SK-N-SH treated with all-trans-retinoic acid at 6 μM for 48 hours (cell line): Measurements from ENCODE around the gene ALOX12B.

ENCODE experiments used
- ATAC-seq: fragments of 200-7000 bp; cut with Tn5 transposase; 3 replicates; pipeline ENCODE4 v1.9.1; 2020; ENCODE audit warnings: mild to moderate bottlenecking, moderate library complexity
- ARNTL ChIP-seq: fragments of 450-650 bp; formaldehyde crosslinking; IDR thresholded peaks from 2 replicates; pipeline ENCODE4 v1.5.0; 2020; ENCODE audit warnings: low read depth, mild to moderate bottlenecking, moderate library complexity, borderline replicate concordance
- BACH2 ChIP-seq: fragments of 250-450 bp; sonication (Bioruptor Pico); IDR thresholded peaks from 2 replicates; pipeline ENCODE4 v1.9.0; 2021; ENCODE audit warnings: mild to moderate bottlenecking, borderline replicate concordance
- CREB5 ChIP-seq: fragments of 250-450 bp; sonication (Bioruptor Pico); IDR thresholded peaks from 2 replicates; pipeline ENCODE4 v1.5.1; 2020; ENCODE audit warnings: low read depth, mild to moderate bottlenecking, moderate library complexity
- CSDC2 ChIP-seq: fragments of 250-450 bp; sonication (Bioruptor Pico); IDR thresholded peaks from 2 replicates; pipeline ENCODE4 v1.5.0; 2020; ENCODE audit warnings: mild to moderate bottlenecking, moderate library complexity
- CSRNP3 ChIP-seq: fragments of 250-450 bp; sonication (Bioruptor Pico); IDR thresholded peaks from 2 replicates; pipeline ENCODE4 v1.5.1; 2021; ENCODE audit warnings: mild to moderate bottlenecking, moderate library complexity
- GLIS3 ChIP-seq: fragments of 250-450 bp; sonication (Bioruptor Pico); IDR thresholded peaks from 2 replicates; pipeline ENCODE4 v1.5.0; 2020; ENCODE audit warnings: mild to moderate bottlenecking, moderate library complexity
- OSR1 ChIP-seq: fragments of 250-450 bp; sonication (Bioruptor Pico); IDR thresholded peaks from 2 replicates; pipeline ENCODE4 v1.8.0; 2022; ENCODE audit warnings: moderate library complexity, mild to moderate bottlenecking, inconsistent platforms
- PATZ1 ChIP-seq: fragments of 250-450 bp; sonication (Bioruptor Pico); IDR thresholded peaks from 2 replicates; pipeline ENCODE4 v1.8.0; 2020; ENCODE audit warnings: mild to moderate bottlenecking, moderate library complexity, borderline replicate concordance
- POU6F1 ChIP-seq: fragments of 250-450 bp; sonication (Bioruptor Pico); IDR thresholded peaks from 2 replicates; pipeline ENCODE4 v1.8.0; 2021; ENCODE audit warnings: low read depth, mild to moderate bottlenecking, moderate library complexity, borderline replicate concordance
- PPARA ChIP-seq: fragments of 250-450 bp; sonication (Bioruptor Pico); IDR thresholded peaks from 2 replicates; pipeline ENCODE4 v1.5.0; 2020; ENCODE audit warnings: mild to moderate bottlenecking, borderline replicate concordance
- TOX ChIP-seq: fragments of 250-450 bp; sonication (Bioruptor Pico); IDR thresholded peaks from 2 replicates; pipeline ENCODE4 v1.8.0; 2021; ENCODE audit warnings: mild to moderate bottlenecking, moderate library complexity, borderline replicate concordance
- TSHZ2 ChIP-seq: fragments of 250-450 bp; sonication (Bioruptor Pico); IDR thresholded peaks from 2 replicates; pipeline ENCODE4 v1.5.0; 2020; ENCODE audit warnings: mild to moderate bottlenecking, moderate library complexity
- ZNF565 ChIP-seq: fragments of 450-650 bp; formaldehyde crosslinking; conservative IDR thresholded peaks from 2 replicates; pipeline ENCODE4 v1.5.0; 2020; ENCODE audit warnings: low read depth, mild to moderate bottlenecking, moderate library complexity

ALOX12B gene

GRCh38 chr17:8075574-8076342 lies 11.8 kb downstream of the ALOX12B start:
- TF ChIP-seq CSRNP3 (CRISPR knock-in tag) = no peak
- no peak for TF ChIP-seq CREB5 (CRISPR knock-in tag)
- ATAC-seq = no peak

GRCh38 chr17:8075081-8075480 lies 12.4 kb downstream of the ALOX12B start:
- ATAC-seq = no peak
- no peak for TF ChIP-seq BACH2 (CRISPR knock-in tag)
- TF ChIP-seq GLIS3 (CRISPR knock-in tag) = no peak
- no peak for TF ChIP-seq ZNF565
- TF ChIP-seq OSR1 (CRISPR knock-in tag) = no peak
- TF ChIP-seq PATZ1 (CRISPR knock-in tag) = no peak
- TF ChIP-seq CSDC2 (CRISPR knock-in tag) = no peak
- no peak for TF ChIP-seq PPARA (CRISPR knock-in tag)
- no peak for TF ChIP-seq POU6F1 (CRISPR knock-in tag)
- TF ChIP-seq TOX (CRISPR knock-in tag) = no peak
- TF ChIP-seq TSHZ2 (CRISPR knock-in tag) = no peak

- TF ChIP-seq GLIS3 (CRISPR knock-in tag) (no peak), ARNTL (CRISPR knock-in tag) (no peak), POU6F1 (CRISPR knock-in tag) (no peak), CSRNP3 (CRISPR knock-in tag) (no peak)
- ATAC-seq = no peak
Measured at GRCh38 chr17:8074554-8074953, 13.0 kb downstream of the ALOX12B start.
